Measurements from ENCODE around the gene SLC25A12.

Gene SLC25A12

GRCh38 chr2:171893824-171894611 is at the start of gene SLC25A12:
SLC25A12 (minus strand) TSS chr2:171894244; CDS start chr2:171894214, 30 bp downstream.
- peaks cover 38% of the 10 kb centered on the region for H3K4me1 Mint-ChIP-seq (ENCODE audit: low read depth)
- peak within 1 kb of the TSS; percentile 99 for H3K4me3 Mint-ChIP-seq
- H3K27ac Mint-ChIP-seq = peak within 1 kb of the TSS; percentile 96
- no peaks in the 10 kb centered on the region for H3K27me3 Mint-ChIP-seq (ENCODE audit: low read depth)
- H3K36me3 Mint-ChIP-seq (ENCODE audit: low read depth) = peaks cover 35% of the 10 kb centered on the region
- H3K9me3 Mint-ChIP-seq = peaks cover 1% of the 10 kb centered on the region

GRCh38 chr2:171941316-171941699 is 47.3 kb upstream of the SLC25A12 start:
- H3K4me1 Mint-ChIP-seq (ENCODE audit: low read depth) = peaks cover 6% of the 10 kb centered on the region
- H3K27me3 Mint-ChIP-seq (ENCODE audit: low read depth) = no peaks in the 10 kb centered on the region
- no peak overlapping the region for H3K4me3 Mint-ChIP-seq
- H3K36me3 Mint-ChIP-seq (ENCODE audit: low read depth) = peaks cover 3% of the 10 kb centered on the region
- H3K27ac Mint-ChIP-seq = no peak overlapping the region
- no peaks in the 10 kb centered on the region for H3K9me3 Mint-ChIP-seq

- H3K4me1 Mint-ChIP-seq (ENCODE audit: low read depth) = peaks cover 9% of the 10 kb centered on the region
- H3K27ac Mint-ChIP-seq = no peak overlapping the region
- no peak overlapping the region for H3K4me3 Mint-ChIP-seq
- no peaks in the 10 kb centered on the region for H3K9me3 Mint-ChIP-seq
- H3K27me3 Mint-ChIP-seq (ENCODE audit: low read depth) = no peaks in the 10 kb centered on the region
- H3K36me3 Mint-ChIP-seq (ENCODE audit: low read depth) = peaks cover 7% of the 10 kb centered on the region
Observed at GRCh38 chr2:171939743-171940071, 45.7 kb upstream of the SLC25A12 start.

- H3K4me1 Mint-ChIP-seq (ENCODE audit: low read depth) = peaks cover 11% of the 10 kb centered on the region
Observed at GRCh38 chr2:171939058-171939742, 45.2 kb upstream of the SLC25A12 start.

GRCh38 chr2:171930385-171930784 is 36.3 kb upstream of the SLC25A12 start:
- H3K27me3 Mint-ChIP-seq (ENCODE audit: low read depth) = no peaks in the 10 kb centered on the region
- H3K27ac Mint-ChIP-seq = no peak overlapping the region
- H3K9me3 Mint-ChIP-seq = no peaks in the 10 kb centered on the region
- H3K36me3 Mint-ChIP-seq (ENCODE audit: low read depth) = peaks cover 39% of the 10 kb centered on the region
- no peak overlapping the region for H3K4me3 Mint-ChIP-seq
- H3K4me1 Mint-ChIP-seq (ENCODE audit: low read depth) = peaks cover 26% of the 10 kb centered on the region

More at GRCh38 chr2:171939058-171939742, 45.2 kb upstream of the SLC25A12 start:
- no peak overlapping the region for H3K4me3 Mint-ChIP-seq
- H3K9me3 Mint-ChIP-seq = no peaks in the 10 kb centered on the region
- peaks cover 9% of the 10 kb centered on the region for H3K36me3 Mint-ChIP-seq (ENCODE audit: low read depth)
- H3K27me3 Mint-ChIP-seq (ENCODE audit: low read depth) = no peaks in the 10 kb centered on the region
- H3K27ac Mint-ChIP-seq = no peak overlapping the region

DNA sequence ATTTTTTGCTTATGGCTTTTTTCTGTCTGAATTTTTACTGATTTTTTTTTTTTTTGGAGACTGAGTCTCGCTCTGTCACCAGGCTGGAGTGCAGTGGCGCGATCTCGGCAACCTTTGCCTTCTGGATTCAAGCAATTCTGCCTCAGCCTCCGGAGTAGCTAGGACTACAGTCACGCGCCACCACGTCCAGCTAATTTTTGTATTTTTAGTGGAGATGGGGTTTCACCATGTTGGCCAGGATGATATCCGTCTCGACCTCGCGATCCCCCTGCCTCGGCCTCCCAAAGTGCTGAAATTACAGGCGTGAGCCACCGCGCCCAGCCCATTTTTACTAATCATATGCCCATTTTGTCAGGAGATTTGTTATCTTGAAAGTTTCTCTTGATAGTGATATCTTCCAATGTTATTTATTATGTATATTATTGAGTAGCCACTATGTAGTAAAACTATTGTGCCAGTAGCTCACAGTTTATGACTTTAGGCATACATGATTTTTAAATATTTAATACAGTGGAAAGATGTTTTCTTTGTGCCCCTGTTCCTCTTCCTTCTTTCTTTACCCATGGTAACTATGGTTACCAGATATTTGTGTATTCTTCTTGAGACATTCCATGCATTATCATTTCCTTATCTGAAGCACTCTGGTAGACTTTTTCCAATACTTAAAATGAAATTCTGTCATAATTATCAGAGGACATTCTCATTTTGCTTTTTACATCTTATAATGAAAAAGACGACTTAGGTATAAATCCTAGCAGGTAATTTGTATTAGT is 30.3 kb upstream of the SLC25A12 start:
- Mint-ChIP-seq H3K4me3 (peak overlapping the region; percentile 98), H3K9me3 (no peaks in the 10 kb centered on the region), H3K36me3 (ENCODE audit: low read depth) (peaks cover 21% of the 10 kb centered on the region), H3K27me3 (ENCODE audit: low read depth) (no peaks in the 10 kb centered on the region), H3K4me1 (ENCODE audit: low read depth) (peaks cover 35% of the 10 kb centered on the region), H3K27ac (peak overlapping the region; percentile 70)

DNA sequence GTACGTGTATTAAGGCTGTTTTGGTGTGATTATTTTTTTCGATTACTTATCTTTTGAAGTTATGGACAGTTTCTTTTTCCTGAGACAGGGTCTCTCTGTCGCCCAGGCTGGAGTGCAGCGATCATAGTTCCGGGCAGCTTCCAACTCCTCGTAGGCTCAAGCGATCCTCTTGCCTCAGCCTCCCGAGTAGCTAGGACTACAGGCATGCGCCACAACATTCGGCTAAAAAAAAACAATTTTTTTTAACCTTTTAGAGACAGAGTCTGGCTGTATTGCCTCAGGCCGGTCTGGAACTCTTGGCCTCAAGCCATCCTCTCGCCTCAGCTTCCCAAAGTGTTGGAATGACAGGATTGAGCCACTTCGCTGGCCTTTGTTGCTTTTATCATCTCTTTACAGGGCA is 29.2 kb upstream of the SLC25A12 start:
- Mint-ChIP-seq H3K4me1 (ENCODE audit: low read depth) (peaks cover 30% of the 10 kb centered on the region), H3K27me3 (ENCODE audit: low read depth) (no peaks in the 10 kb centered on the region), H3K4me3 (peak overlapping the region; percentile 98), H3K36me3 (ENCODE audit: low read depth) (peaks cover 17% of the 10 kb centered on the region), H3K9me3 (no peaks in the 10 kb centered on the region), H3K27ac (peak overlapping the region; percentile 97)

- peaks cover 30% of the 10 kb centered on the region for H3K4me1 Mint-ChIP-seq (ENCODE audit: low read depth)
- H3K27me3 Mint-ChIP-seq (ENCODE audit: low read depth) = no peaks in the 10 kb centered on the region
- H3K9me3 Mint-ChIP-seq = no peaks in the 10 kb centered on the region
- peaks cover 15% of the 10 kb centered on the region for H3K36me3 Mint-ChIP-seq (ENCODE audit: low read depth)
- H3K4me3 Mint-ChIP-seq = peak within 1 kb of the TSS; percentile 98
- H3K27ac Mint-ChIP-seq = peak within 1 kb of the TSS; percentile 97
Observed at GRCh38 chr2:171922230-171923022, 28.4 kb upstream of the SLC25A12 start, which contains the start of gene HAT1. HAT1 (plus strand) TSS chr2:171922461; CDS start chr2:171922501, 40 bp downstream.

DNA sequence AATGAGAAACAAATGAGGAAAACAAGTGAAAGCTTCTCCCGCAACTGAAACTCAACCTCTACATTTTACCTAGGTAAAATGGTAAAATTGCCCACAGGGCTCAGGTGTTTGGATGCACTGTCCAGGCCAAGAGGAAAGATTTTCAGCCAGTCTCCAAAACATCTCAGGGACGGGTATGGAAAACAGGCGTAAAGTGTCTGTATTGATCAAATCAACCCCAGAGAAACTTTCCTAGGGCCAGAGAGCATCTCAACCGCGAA is 27.9 kb upstream of the SLC25A12 start:
- no peaks in the 10 kb centered on the region for H3K27me3 Mint-ChIP-seq (ENCODE audit: low read depth)
- H3K9me3 Mint-ChIP-seq = no peaks in the 10 kb centered on the region
- peak overlapping the region; percentile 98 for H3K4me3 Mint-ChIP-seq
- peaks cover 29% of the 10 kb centered on the region for H3K4me1 Mint-ChIP-seq (ENCODE audit: low read depth)
- peak overlapping the region; percentile 97 for H3K27ac Mint-ChIP-seq
- H3K36me3 Mint-ChIP-seq (ENCODE audit: low read depth) = peaks cover 12% of the 10 kb centered on the region

DNA sequence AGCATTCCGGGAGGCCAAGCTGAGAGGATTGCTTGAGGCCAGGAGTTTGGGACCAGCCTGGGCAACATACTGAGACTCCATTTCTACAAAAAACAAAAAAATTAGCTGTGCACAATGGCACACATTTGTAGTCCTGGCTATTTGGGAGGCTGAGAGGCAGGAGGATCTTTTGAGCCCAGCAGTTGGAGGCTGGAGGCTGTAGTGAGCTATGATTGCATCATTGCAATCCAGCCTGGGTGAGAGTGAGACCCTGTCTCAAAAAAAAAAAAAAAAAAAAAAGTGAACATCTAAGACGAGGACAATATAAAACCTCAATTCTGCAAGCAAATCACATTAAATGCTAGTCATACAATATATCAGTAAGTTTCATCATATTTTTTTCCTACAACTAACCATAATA is 25.4 kb upstream of the SLC25A12 start:
- Mint-ChIP-seq H3K4me3 (no peak overlapping the region), H3K36me3 (ENCODE audit: low read depth) (peaks cover 3% of the 10 kb centered on the region), H3K27ac (no peak overlapping the region), H3K27me3 (ENCODE audit: low read depth) (no peaks in the 10 kb centered on the region), H3K4me1 (ENCODE audit: low read depth) (peaks cover 16% of the 10 kb centered on the region), H3K9me3 (no peaks in the 10 kb centered on the region)

- Mint-ChIP-seq H3K36me3 (ENCODE audit: low read depth) (no peaks in the 10 kb centered on the region), H3K9me3 (no peaks in the 10 kb centered on the region), H3K27me3 (ENCODE audit: low read depth) (peaks cover 7% of the 10 kb centered on the region), H3K27ac (no peak overlapping the region), H3K4me3 (no peak overlapping the region), H3K4me1 (ENCODE audit: low read depth) (no peaks in the 10 kb centered on the region)
Observed at GRCh38 chr2:171913517-171913916, 19.5 kb upstream of the SLC25A12 start.

GRCh38 chr2:171910494-171910893 is 16.4 kb upstream of the SLC25A12 start:
- Mint-ChIP-seq H3K27ac (no peak overlapping the region), H3K27me3 (ENCODE audit: low read depth) (peaks cover 7% of the 10 kb centered on the region), H3K9me3 (no peaks in the 10 kb centered on the region), H3K4me3 (no peak overlapping the region), H3K4me1 (ENCODE audit: low read depth) (no peaks in the 10 kb centered on the region), H3K36me3 (ENCODE audit: low read depth) (no peaks in the 10 kb centered on the region)

GRCh38 chr2:171909266-171909665 is 15.2 kb upstream of the SLC25A12 start:
- peaks cover 14% of the 10 kb centered on the region for H3K27me3 Mint-ChIP-seq (ENCODE audit: low read depth)
- H3K4me1 Mint-ChIP-seq (ENCODE audit: low read depth) = no peaks in the 10 kb centered on the region
- no peaks in the 10 kb centered on the region for H3K36me3 Mint-ChIP-seq (ENCODE audit: low read depth)
- H3K9me3 Mint-ChIP-seq = no peaks in the 10 kb centered on the region
- no peak overlapping the region for H3K4me3 Mint-ChIP-seq
- H3K27ac Mint-ChIP-seq = no peak overlapping the region

DNA sequence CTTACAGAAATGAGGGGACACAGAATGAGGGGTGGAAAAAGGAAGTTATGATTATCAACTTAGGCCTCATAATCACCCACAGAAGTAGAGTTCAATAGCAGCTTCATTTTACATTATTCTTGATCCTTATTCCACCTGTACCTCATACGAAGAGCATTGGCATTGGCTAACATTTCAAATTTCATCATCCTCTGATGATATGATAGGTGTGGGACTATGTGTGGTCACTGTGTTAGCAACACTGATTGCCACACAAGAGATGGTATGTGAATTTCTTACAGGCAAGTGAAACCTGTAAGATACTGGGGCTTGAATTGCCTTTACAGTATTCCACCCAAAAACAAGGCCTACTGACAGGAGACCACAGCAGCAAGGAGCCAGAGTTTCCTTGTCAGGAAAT is 14.2 kb upstream of the SLC25A12 start:
- Mint-ChIP-seq H3K9me3 (no peaks in the 10 kb centered on the region), H3K4me1 (ENCODE audit: low read depth) (no peaks in the 10 kb centered on the region), H3K27me3 (ENCODE audit: low read depth) (peaks cover 24% of the 10 kb centered on the region), H3K4me3 (no peak overlapping the region), H3K36me3 (ENCODE audit: low read depth) (no peaks in the 10 kb centered on the region), H3K27ac (no peak overlapping the region)
